HG03469 (cell line): ENCODE results near the gene PSENEN.
"Not testable (repeated sequence)": the region's sequence is repeated elsewhere in the genome, so short reads cannot be mapped to it uniquely, and the experiment has no call there.

Experiments
- ATAC-seq: cut with Tn5 transposase; IDR thresholded peaks from one replicate; pipeline ENCODE4 v1.9.1; 2021; ENCODE audit warnings: mild to moderate bottlenecking, moderate library complexity, moderate number of reproducible peaks; ENCODE audit not compliant: unreplicated experiment

The PSENEN gene

DNA sequence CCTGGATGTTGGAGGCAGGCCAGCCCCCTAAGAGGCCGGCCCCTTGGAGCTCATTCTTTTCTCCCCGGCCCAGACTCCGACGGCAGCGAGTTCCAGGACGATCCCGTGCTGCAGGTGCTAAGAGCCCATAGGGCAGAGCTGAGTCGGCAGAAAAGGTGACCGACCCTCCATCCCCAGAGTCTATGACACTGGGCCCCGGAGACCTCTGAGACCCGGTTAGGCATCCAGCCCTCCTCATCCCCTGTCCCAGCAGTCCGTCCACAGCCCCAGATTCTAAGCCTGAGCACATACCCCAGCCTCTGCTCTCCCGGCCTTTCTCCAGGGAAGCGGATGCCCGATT is 22.6 kb downstream of the PSENEN start:
- ATAC-seq, result no peak

DNA sequence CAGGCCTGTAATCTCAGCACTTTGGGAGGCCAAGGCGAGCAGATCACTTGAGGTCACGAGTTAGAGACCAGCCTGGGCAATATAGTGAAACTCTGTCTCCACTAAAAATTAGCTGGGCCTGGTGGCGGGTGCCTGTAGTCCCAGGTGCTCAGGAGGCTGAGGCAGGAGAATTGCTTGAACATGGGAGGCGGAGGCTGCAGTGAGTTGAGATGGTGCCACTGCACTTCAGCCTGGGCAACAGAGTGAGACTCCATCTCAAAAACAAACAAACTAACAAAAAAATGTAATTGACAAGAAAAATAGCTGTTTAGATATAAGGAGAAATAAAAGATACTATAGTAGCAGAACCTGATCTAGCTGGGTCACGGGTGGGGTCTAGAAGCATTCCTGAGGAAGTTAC is 26.9 kb downstream of the PSENEN start:
- ATAC-seq, result not testable (repeated sequence)

DNA sequence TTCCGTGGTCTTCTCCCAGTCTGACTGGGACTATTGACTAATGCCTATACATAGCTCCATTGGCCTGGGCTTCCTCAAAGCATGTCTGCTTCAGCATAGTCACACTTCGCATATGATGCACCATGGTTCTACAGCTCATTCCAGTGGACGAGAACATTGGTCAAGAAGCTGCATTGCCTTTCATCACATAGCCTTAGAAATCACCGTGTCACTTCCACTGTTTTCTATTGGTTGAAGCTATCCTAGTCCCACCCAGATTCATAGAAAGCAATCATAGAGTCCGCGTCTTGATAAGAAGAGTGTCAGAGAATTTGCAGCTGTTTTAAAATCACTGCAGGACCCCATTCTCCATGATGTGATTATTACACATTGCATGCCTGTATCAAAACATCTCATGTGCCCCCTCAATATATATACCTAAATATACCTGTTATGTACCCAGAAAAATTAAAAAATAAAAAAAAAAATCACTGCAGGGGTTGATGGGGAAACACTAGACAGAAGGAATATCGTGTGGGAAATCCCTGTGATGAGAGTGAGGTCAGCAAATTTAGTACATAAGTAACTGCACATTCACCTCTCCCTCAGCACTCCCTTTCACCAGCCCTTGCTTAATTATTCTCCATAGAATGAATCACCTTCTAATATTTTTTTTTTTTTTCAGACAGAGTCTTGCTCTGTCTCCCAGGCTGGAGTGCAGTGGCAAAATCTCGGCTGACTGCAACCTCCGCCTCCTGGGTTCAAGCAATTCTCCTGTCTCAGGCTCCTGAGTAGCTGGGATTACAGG is 27.8 kb downstream of the PSENEN start:
- no peak for ATAC-seq

GRCh38 chr19:35774274-35775045 is 29.0 kb downstream of the PSENEN start:
- no peak for ATAC-seq

GRCh38 chr19:35775046-35775297 is 29.5 kb downstream of the PSENEN start:
- ATAC-seq, result no peak

DNA sequence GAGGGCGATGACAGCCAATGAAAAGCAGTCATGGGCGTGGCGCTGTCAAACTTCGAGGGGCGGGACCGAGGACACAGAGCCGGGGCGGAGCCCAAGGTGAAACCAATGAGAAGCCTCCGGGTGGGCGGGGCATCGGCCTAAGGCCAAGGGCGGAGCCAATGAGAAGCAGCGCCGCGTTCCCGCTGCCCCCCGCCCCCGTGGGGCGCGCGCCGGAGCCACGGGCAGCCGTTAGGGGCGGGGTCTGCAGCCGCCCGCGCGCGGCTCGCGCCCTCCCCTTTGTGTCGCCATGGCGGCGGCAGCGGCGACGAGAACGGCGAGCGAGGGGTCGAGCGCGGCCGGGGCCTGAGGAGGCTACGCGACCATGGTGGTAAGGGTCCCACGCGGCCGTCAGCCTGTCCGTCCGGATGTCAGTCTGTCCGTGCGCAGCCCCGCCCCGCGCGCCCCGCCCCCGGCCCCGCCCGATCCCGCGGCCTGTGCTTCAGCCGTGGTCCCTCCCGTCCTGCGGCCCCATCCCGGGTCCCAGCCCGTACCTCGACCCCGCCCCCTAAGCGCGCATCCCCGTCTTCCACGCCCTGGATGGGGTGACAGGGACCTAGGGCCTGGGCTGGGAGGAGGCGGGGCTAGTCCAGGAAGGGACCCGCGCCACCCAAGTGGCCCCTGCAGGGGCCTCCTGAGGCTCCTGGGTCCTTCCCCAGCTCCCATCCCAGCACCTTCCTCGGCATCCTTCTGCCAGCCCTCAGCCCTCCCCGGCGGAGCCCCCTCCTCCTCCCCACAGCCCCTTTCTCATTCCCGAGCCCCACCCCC is 30.0 kb downstream of the PSENEN start, which contains the start of gene ARHGAP33:
ARHGAP33 (plus strand) TSS at position 267 of the 804 bp plus-strand sequence; CDS start at position 362, 95 bp downstream.
- ATAC-seq, result peak; percentile 84

DNA sequence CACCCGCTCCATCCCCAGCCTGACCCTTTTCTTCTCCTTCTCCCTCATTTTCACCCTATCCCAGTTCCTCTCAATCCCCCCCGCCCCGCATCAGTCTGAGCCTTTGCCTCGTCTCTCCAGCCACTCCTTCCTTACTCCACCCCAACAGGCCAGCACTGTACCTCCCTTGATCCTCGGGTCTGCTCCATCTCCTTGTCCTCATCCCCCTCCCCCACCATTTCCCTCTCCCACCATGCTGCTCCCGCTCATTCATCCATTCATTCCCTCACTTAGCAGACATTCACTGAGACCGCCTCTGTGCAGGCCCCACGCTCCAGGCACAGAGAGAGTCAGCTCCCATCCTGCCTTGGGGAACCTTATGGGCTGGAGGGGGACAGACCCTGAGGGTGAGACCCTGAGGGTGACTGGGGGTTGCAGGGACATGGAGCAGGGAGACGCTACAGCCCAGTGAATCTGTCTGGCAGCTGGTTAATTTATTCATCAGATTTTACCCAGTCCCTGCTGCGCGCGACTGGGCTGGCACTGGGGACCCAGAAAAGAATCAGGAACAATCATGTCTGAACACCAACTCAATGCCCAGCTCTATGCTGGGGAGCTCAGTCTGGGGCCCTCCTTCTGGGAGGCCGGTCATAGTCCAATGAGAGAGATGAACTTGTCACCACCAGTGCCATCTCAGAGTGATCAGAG is 30.8 kb downstream of the PSENEN start:
- no peak for ATAC-seq

- ATAC-seq, result no peak
These were observed 31.8 kb downstream of the PSENEN start for GRCh38 chr19:35777086-35777841.

DNA sequence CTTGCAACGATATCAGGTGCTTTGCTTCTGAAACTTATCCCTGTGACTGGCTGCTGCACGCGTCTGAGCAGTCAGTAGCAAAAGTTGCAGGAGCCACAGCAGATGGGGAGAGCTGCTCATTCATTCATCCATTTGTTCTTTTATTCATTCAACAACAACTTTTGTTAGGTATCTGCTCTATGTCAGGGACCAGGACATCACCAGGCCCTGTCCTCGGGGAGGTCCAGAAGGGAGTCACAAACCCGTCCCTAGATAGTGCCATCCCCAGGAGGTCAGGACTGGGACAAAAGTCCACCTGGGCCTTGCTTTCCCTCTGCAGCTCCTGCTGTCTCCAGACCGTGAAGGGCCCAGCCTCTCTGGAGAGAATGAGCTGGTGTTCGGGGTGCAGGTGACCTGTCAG is 32.5 kb downstream of the PSENEN start:
- no peak for ATAC-seq

DNA sequence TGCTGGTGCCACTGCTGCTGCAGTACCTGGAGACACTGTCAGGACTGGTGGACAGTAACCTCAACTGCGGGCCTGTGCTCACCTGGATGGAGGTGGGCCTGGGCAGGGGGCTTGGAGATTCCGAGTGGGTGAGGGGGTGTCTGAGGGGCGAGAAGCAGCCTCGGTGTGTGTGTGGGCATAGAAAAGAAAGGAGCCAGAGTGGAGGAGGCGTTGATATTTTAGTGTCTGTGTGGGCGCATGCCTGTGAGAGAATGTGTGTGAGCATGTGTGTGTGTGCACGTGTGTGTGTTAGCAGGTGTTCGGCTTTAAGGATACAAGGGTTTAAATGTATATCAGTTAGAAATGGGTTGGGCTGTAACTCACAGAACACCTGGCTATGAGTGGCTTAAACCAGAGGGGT is 33.6 kb downstream of the PSENEN start:
- no peak for ATAC-seq

DNA sequence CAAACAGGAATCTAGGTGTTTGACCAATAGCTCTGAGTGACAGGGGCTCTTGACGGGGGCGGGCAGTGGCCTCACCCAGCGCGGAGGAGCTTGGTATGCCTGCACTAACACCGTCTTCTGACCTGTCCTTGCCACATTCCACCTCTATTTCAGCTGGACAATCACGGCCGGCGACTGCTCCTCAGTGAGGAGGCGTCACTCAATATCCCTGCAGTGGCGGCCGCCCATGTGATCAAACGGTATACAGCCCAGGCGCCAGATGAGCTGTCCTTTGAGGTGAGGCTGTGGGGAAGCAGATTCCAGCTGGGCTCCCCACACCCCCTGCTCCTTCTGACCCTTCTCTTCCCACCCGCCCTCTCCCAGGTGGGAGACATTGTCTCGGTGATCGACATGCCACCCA is 34.6 kb downstream of the PSENEN start:
- no peak for ATAC-seq

DNA sequence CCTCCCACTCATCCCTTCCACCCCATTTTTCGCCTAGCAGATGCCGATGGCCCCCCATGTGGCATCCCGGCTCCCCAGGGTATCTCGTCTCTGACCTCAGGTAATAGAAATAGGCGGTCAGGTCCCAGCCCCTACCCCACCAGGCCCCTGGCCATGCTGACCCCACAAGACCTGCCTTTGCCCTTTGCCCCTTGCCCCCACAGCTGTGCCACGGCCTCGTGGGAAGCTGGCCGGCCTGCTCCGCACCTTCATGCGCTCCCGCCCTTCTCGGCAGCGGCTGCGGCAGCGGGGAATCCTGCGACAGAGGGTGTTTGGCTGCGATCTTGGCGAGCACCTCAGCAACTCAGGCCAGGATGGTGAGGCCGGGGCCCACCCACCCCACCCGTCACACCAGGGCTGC is 35.3 kb downstream of the PSENEN start:
- no peak for ATAC-seq

DNA sequence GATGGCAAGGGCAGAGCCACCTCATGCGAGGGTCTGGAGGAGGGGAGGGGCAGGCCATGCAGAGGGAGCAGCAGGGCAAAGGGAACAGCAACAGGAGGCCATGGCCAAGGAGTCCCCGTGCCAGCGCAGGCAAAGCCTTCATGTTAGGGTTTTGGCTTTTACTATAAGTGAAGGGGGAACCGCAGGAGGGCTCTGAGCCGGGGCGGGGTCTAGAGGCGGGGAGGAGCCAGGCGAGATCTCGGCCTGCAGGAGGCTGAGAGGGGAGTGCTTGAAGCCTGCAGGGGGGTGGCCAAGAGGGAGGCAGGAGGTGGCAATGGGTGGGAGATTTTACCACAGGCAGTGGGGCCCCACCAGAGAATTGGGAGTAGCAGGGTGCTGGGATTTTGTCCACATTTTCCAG is 36.2 kb downstream of the PSENEN start:
- no peak for ATAC-seq

DNA sequence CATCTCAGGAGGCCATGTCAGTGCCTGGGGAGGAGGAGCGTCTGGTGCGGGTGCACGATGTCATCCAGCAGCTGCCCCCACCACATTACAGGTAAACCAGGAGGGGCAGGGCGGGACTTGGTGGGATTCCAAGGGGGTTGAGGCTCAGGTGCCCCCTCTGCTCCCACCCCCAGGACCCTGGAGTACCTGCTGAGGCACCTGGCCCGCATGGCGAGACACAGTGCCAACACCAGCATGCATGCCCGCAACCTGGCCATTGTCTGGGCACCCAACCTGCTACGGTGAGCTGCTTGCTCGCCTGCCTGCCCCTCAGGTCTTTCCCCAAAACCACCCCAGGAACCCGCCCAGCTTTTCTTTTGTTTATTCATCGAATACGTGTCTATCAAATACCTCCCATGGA is 37.1 kb downstream of the PSENEN start:
- no peak for ATAC-seq

- no peak for ATAC-seq
These were observed 38.3 kb downstream of the PSENEN start for GRCh38 chr19:35783469-35784434.

DNA sequence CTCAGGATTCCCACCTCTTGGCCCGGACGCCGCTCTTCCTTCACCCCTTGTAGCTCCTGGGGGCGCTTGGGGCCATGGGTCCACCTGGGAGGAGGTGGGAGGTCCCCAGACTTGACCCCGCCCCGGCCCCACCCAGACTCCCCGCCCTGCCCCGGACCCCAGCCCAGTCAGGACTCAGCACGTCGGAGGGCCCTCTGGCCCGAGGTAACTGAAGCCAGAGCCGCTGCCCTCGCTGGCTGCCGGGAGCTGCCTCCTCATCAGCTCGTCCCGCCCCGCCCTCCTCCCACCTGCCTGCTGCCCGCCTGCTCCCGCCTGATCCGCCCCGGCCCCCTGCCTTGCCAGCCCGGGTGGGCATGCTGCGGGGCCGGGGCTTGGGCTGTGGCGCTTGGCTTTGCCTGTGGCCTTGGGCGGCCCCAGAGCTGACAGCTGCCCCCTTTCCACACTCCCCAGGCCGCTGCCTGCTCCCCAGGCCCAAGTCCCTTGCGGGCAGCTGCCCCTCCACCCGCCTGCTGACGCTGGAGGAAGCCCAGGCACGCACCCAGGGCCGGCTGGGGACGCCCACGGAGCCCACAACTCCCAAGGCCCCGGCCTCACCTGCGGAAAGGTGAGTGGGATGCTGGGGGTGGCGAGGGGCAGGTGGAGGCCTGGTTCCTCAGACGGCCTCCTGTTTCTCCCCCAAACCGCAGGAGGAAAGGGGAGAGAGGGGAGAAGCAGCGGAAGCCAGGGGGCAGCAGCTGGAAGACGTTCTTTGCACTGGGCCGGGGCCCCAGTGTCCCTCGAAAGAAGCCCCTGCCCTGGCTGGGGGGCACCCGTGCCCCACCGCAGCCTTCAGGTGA is 39.3 kb downstream of the PSENEN start:
- ATAC-seq, result no peak

GRCh38 chr19:35785339-35785627 is 39.8 kb downstream of the PSENEN start:
- ATAC-seq, result no peak

DNA sequence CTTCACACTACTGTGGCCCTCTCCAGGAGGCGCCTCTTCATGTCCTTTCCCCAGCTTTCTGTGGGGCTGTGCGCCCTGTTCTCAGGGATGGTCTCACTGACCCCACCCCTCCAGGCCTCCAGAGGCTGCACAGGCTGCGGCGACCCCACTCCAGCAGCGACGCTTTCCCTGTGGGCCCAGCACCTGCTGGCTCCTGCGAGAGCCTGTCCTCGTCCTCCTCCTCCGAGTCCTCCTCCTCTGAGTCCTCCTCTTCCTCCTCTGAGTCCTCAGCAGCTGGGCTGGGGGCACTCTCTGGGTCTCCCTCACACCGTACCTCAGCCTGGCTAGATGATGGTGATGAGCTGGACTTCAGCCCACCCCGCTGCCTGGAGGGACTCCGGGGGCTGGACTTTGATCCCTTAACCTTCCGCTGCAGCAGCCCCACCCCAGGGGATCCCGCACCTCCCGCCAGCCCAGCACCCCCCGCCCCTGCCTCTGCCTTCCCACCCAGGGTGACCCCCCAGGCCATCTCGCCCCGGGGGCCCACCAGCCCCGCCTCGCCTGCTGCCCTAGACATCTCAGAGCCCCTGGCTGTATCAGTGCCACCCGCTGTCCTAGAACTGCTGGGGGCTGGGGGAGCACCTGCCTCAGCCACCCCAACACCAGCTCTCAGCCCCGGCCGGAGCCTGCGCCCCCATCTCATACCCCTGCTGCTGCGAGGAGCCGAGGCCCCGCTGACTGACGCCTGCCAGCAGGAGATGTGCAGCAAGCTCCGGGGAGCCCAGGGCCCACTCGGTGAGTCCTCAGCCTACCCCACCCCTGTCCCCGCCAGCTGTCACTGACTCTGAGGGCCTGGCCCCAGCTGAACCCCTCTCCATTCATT is 41.1 kb downstream of the PSENEN start:
- no peak for ATAC-seq
